BLaER1 treated with 17β-estradiol and CSF1 and Interleukin-3, amounts not matched to agents 10 nM and 100 nM (cell line): Measurements from ENCODE around the gene NAAA.
"Not testable (repeated sequence)": the region's sequence is repeated elsewhere in the genome, so short reads cannot be mapped to it uniquely, and the experiment has no call there.

Experiments used
- H3K27ac ChIP-seq, 11 experiments: shearing (Covaris generic); formaldehyde crosslinking; 2 replicates each; pipeline ENCODE4 v1.8.1; 2022
- H3K27me3 ChIP-seq, 11 experiments: shearing (Covaris generic); formaldehyde crosslinking; 2 replicates each; pipeline ENCODE4 v1.8.1; 2022
- H3K36me3 ChIP-seq, 11 experiments: shearing (Covaris generic); formaldehyde crosslinking; 2 replicates each; pipeline ENCODE4 v1.8.1; 2022
- H3K4me1 ChIP-seq, 10 experiments: shearing (Covaris generic); formaldehyde crosslinking; 2 replicates each; pipeline ENCODE4 v1.8.1; 2022
- H3K4me2 ChIP-seq, 11 experiments: shearing (Covaris generic); formaldehyde crosslinking; 2 replicates each; pipeline ENCODE4 v1.8.1; 2022
- H3K4me3 ChIP-seq, 10 experiments: shearing (Covaris generic); formaldehyde crosslinking; 2 replicates each; pipeline ENCODE4 v1.8.1; 2022
- H3K9ac ChIP-seq, 11 experiments: shearing (Covaris generic); formaldehyde crosslinking; 2 replicates each; pipeline ENCODE4 v1.8.1; 2022
- H3K9me3 ChIP-seq, 11 experiments: shearing (Covaris generic); formaldehyde crosslinking; replicated peaks in 1 of 11; 2 replicates each; pipeline ENCODE4 v1.8.1; 2022
- H4K20me1 ChIP-seq, 11 experiments: shearing (Covaris generic); formaldehyde crosslinking; 2 replicates each; pipeline ENCODE4 v1.8.1; 2022
- Cebpa-rat ChIP-seq, 11 experiments: shearing (Covaris generic); IDR thresholded peaks; 2 replicates each; pipeline ENCODE4 v1.8.1; 2022

Gene NAAA

GRCh38 chr4:75953509-75953908, 12.7 kb upstream of the NAAA start:
- Histone ChIP-seq H3K4me2 (peak overlapping the region in 1 of 11 experiments; percentile 0; a peak in 1 of 22 replicates), H3K9ac (peak overlapping the region in 1 of 11 experiments; percentile 43; a peak in 1 of 22 replicates), H3K36me3 (peaks cover 95 to 100% (median 99%) of the 10 kb centered on the region in 11 experiments), H3K27ac (peak overlapping the region in 1 of 11 experiments; percentile 21; a peak in 3 of 22 replicates), H3K9me3 (no peaks in the 10 kb centered on the region), H3K27me3 (no peaks in the 10 kb centered on the region), H4K20me1 (peaks cover 0 to 7% (median 0%) of the 10 kb centered on the region in 11 experiments; a peak in 3 of 22 replicates), H3K4me3 (no peak overlapping the region), H3K4me1 (peaks cover 0 to 9% (median 0%) of the 10 kb centered on the region in 10 experiments; a peak in 2 of 20 replicates)
- no peak for TF ChIP-seq Cebpa-rat (IDR thresholded peaks at IDR 0.05)

DNA sequence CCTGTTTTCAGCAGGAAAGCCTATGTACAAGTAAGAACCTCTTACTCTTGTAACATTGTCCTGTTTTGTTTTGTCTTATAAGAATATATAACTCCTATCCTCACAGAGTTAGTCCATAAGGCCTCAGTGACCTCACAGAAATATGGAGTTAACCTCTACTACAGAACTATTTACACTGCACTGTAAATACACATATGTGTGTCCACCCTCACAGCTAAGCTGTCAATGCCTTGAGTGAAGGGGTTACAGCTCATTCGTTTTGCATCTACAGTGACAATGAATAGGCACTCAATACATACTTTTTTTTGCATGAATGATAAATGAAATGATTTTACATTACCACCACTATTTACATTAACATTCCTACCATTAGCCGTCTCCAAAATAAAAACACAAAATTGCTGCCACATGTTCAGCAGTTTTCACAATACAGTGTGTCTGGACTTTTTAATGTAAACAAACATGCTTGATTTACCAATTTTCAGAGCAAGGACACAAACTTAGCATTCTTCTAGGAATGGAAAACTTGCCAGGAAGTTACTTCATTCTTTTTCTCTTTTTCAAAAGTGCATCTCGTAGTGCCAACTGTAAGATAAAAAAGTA, 9.5 kb upstream of the NAAA start:
- Histone ChIP-seq H3K27ac (no peak overlapping the region), H3K27me3 (no peaks in the 10 kb centered on the region), H4K20me1 (peaks cover 0 to 7% (median 0%) of the 10 kb centered on the region in 11 experiments; a peak in 3 of 22 replicates), H3K4me1 (peaks cover 0 to 19% (median 0%) of the 10 kb centered on the region in 10 experiments; a peak in 2 of 20 replicates), H3K9ac (no peak overlapping the region), H3K4me3 (no peak overlapping the region), H3K9me3 (no peaks in the 10 kb centered on the region), H3K4me2 (no peak overlapping the region), H3K36me3 (peaks cover 82 to 98% (median 89%) of the 10 kb centered on the region in 11 experiments)
- TF ChIP-seq Cebpa-rat (IDR thresholded peaks at IDR 0.05), result no peak

GRCh38 chr4:75948822-75949444, 8.1 kb upstream of the NAAA start:
- Histone ChIP-seq H3K4me1 (peaks cover 0 to 26% (median 0%) of the 10 kb centered on the region in 10 experiments; a peak in 3 of 20 replicates), H3K36me3 (peaks cover 68 to 95% (median 79%) of the 10 kb centered on the region in 11 experiments), H3K9me3 (no peaks in the 10 kb centered on the region), H3K27ac (peak overlapping the region in 1 of 11 experiments; percentile 2; a peak in 1 of 22 replicates), H3K4me2 (peak overlapping the region in 2 of 11 experiments; percentile 11 to 17; a peak in 2 of 22 replicates), H3K9ac (no peak overlapping the region), H3K4me3 (no peak overlapping the region), H4K20me1 (peaks cover 0 to 7% (median 0%) of the 10 kb centered on the region in 11 experiments; a peak in 1 of 22 replicates), H3K27me3 (no peaks in the 10 kb centered on the region)
- TF ChIP-seq Cebpa-rat (IDR thresholded peaks at IDR 0.05), result no peak

GRCh38 chr4:75939890-75940691, 722 bp downstream of the NAAA start:
- Histone ChIP-seq H3K4me3 (peak overlapping the region; percentile 64 to 96 (median 83)), H3K36me3 (peaks cover 7 to 61% (median 29%) of the 10 kb centered on the region in 11 experiments; a peak in 20 of 22 replicates), H3K27ac (peak overlapping the region; percentile 76 to 95 (median 89); a peak in 21 of 22 replicates), H3K4me1 (peaks cover 37 to 59% (median 40%) of the 10 kb centered on the region in 10 experiments), H3K27me3 (no peaks in the 10 kb centered on the region), H4K20me1 (peaks cover 0 to 7% (median 0%) of the 10 kb centered on the region in 11 experiments; a peak in 2 of 22 replicates), H3K9ac (peak overlapping the region; percentile 84 to 93 (median 90)), H3K9me3 (no peaks in the 10 kb centered on the region), H3K4me2 (peak overlapping the region; percentile 76 to 97 (median 87))
- TF ChIP-seq Cebpa-rat (IDR thresholded peaks at IDR 0.05), result no peak

DNA sequence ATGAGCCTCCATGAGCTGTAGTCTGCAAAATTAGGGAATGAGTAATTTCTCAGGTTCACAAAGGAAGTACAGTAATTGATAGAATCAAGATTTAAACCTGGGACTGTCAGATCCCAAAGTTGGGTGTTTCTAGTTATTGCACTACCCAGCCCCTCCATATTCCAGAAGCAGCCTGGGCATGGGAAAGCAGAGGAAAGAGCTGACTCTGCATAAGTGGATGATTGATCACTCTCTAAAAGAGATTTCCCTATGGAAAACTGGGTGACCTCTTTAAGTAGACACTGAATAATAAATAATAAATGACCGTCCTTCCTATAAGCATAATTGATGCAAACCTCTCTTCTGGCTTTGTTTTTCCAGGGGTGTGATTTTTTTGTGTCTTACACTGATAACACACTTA, 5.2 kb downstream of the NAAA start:
- Histone ChIP-seq H3K36me3 (peaks cover 27 to 79% (median 68%) of the 10 kb centered on the region in 11 experiments), H3K4me3 (no peak overlapping the region), H3K27ac (no peak overlapping the region), H3K27me3 (no peaks in the 10 kb centered on the region), H3K9me3 (no peaks in the 10 kb centered on the region), H3K9ac (no peak overlapping the region), H3K4me2 (no peak overlapping the region), H3K4me1 (peaks cover 22 to 48% (median 42%) of the 10 kb centered on the region in 10 experiments), H4K20me1 (peaks cover 0 to 11% (median 0%) of the 10 kb centered on the region in 11 experiments; a peak in 2 of 22 replicates)
- no peak for TF ChIP-seq Cebpa-rat (IDR thresholded peaks at IDR 0.05)

- H3K4me2 ChIP-seq, result peak overlapping the region in 8 of 11 experiments; percentile 27 to 80 (median 64); a peak in 16 of 22 replicates
- H3K27ac ChIP-seq, result no peak overlapping the region; a peak in 1 of 22 replicates
- peak overlapping the region in 1 of 11 experiments; percentile 37; a peak in 1 of 22 replicates for H3K9ac ChIP-seq
- peaks cover 0 to 5% (median 0%) of the 10 kb centered on the region in 11 experiments; a peak in 3 of 22 replicates for H4K20me1 ChIP-seq
- H3K36me3 ChIP-seq, result peaks cover 44 to 97% (median 87%) of the 10 kb centered on the region in 11 experiments; a peak in 21 of 22 replicates
- no peak for TF ChIP-seq Cebpa-rat (IDR thresholded peaks at IDR 0.05)
- peak overlapping the region in 2 of 10 experiments; percentile 4 to 11; a peak in 2 of 20 replicates for H3K4me3 ChIP-seq
- H3K4me1 ChIP-seq, result peaks cover 0 to 39% (median 32%) of the 10 kb centered on the region in 10 experiments; a peak in 16 of 20 replicates
- H3K27me3 ChIP-seq, result no peaks in the 10 kb centered on the region
- no peaks in the 10 kb centered on the region for H3K9me3 ChIP-seq
These were observed 10.7 kb downstream of the NAAA start for GRCh38 chr4:75930152-75930551.

GRCh38 chr4:75924916-75925315, 15.9 kb downstream of the NAAA start:
- H3K4me1 ChIP-seq, result peaks cover 16 to 30% (median 25%) of the 10 kb centered on the region in 10 experiments
- H3K27ac ChIP-seq, H3K4me2 ChIP-seq, H3K27me3 ChIP-seq, H3K4me3 ChIP-seq, H3K9me3 ChIP-seq, H4K20me1 ChIP-seq, H3K9ac ChIP-seq: not testable (repeated sequence)
- peaks cover 69 to 100% (median 95%) of the 10 kb centered on the region in 11 experiments for H3K36me3 ChIP-seq

- Histone ChIP-seq H3K4me1 (peaks cover 14 to 24% (median 19%) of the 10 kb centered on the region in 10 experiments), H3K4me2 (no peak overlapping the region), H3K4me3 (no peak overlapping the region), H3K36me3 (peaks cover 73 to 100% (median 95%) of the 10 kb centered on the region in 11 experiments), H3K27ac (no peak overlapping the region), H4K20me1 (no peaks in the 10 kb centered on the region; a peak in 1 of 22 replicates), H3K9ac (no peak overlapping the region), H3K27me3 (no peaks in the 10 kb centered on the region), H3K9me3 (no peaks in the 10 kb centered on the region)
- TF ChIP-seq Cebpa-rat (IDR thresholded peaks at IDR 0.05), result peak in 1 of 11 experiments; percentile 15; a peak in 1 of 22 replicates
These were observed 16.4 kb downstream of the NAAA start for GRCh38 chr4:75924309-75924827.
